Spleen (tissue), 11 donors: ENCODE measurements around the gene TNN. TPM values are rescaled to one million over a fixed set of nuclear protein-coding genes. Genes with fewer than 3 reads are reported as not detected.
"Not testable (repeated sequence)": the region's sequence is repeated elsewhere in the genome, so short reads cannot be mapped to it uniquely, and the experiment has no call there.

Experiments used
- DNase-seq: peaks from one replicate; pipeline ENCODE4 v3.0.0-alpha.2; 2020
- H3K27ac ChIP-seq, 8 donors: fragments of 200-600 bp; sonication (generic) in 7 of 8; 1 replicate in 4 of 8; 2 replicates in 4 of 8; pipeline versions ENCODE4 v1.5.0 to v1.8.0; 2016 to 2021; ENCODE audit warnings: inconsistent platforms in 4 of 8, mild to moderate bottlenecking in 4 of 8, moderate library complexity in 1 of 8
- H3K27me3 ChIP-seq, 7 donors: fragments of 200-600 bp; sonication (generic) in 6 of 7; replicated peaks in 1 of 7; 1 replicate in 4 of 7; 2 replicates in 3 of 7; pipeline versions ENCODE4 v1.5.0 to v1.8.0; 2016 to 2021; ENCODE audit warnings: inconsistent platforms in 3 of 7, mild to moderate bottlenecking in 1 of 7
- H3K36me3 ChIP-seq, 6 donors: fragments of 200-600 bp; sonication (generic) in 5 of 6; 1 replicate in 4 of 6; 2 replicates in 2 of 6; pipeline versions ENCODE4 v1.5.0 to v1.8.0; 2016 to 2021; ENCODE audit warnings: inconsistent platforms in 2 of 6
- H3K4me1 ChIP-seq, 6 donors: fragments of 200-600 bp; sonication (generic) in 5 of 6; 1 replicate in 3 of 6; 2 replicates in 3 of 6; pipeline versions ENCODE4 v1.5.0 to v1.8.0; 2016 to 2021; ENCODE audit warnings: inconsistent platforms in 3 of 6
- H3K4me3 ChIP-seq, 8 donors: fragments of 200-600 bp; sonication (generic) in 7 of 8; 1 replicate in 4 of 8; 2 replicates in 4 of 8; pipeline versions ENCODE4 v1.5.0 to v1.8.0; 2016 to 2021; ENCODE audit warnings: inconsistent platforms in 4 of 8, mild to moderate bottlenecking in 4 of 8, moderate library complexity in 2 of 8
- H3K9me3 ChIP-seq, 8 donors: fragments of 200-600 bp; sonication (generic) in 7 of 8; 1 replicate in 4 of 8; 2 replicates in 4 of 8; pipeline versions ENCODE4 v1.5.0 to v1.8.0; 2016 to 2021; ENCODE audit warnings: inconsistent platforms in 4 of 8
- POLR2A ChIP-seq, 3 donors: fragments of 450-650 bp; IDR thresholded peaks; one replicate each; pipeline ENCODE4 v1.5.1; 2017; ENCODE audit warnings: antibody characterized with exemption in 3 of 3, mild to moderate bottlenecking in 1 of 3
- POLR2AphosphoS5 ChIP-seq, 3 donors: sonication (generic); formaldehyde crosslinking; IDR thresholded peaks; one replicate each; pipeline ENCODE4 v1.5.1; 2017; ENCODE audit warnings: antibody characterized with exemption in 3 of 3
- WGBS, 5 donors: extraction: QIAGEN DNeasy Blood & Tissue Kit in 3 of 5; methylation state at CpG; one replicate each; pipeline versions ENCODE4 v1.1.5 to v1.1.7; 2013 to 2018; 5-methylcytosine and 5-hydroxymethylcytosine counted together
- intact Hi-C: fragments of 100-400 bp; cut with DNase I; formaldehyde crosslinking; loops from one replicate; pipeline ENCODE4 v1.15.0; 2023; ENCODE audit warnings: low total_unique reads
- polyA plus RNA-seq, 3 donors: library from polyadenylated mRNA; stranded (reverse); fragments of 200-250 nt; gene quantifications; one replicate each; pipeline ENCODE4 v1.2.1, GENCODE V29; 2013
- total RNA-seq, 7 donors: library from RNA; depleted of rRNA in 3 of 7; stranded (reverse); fragments of >200 nt in 3 of 7; fragmentation: NEBNext Ultra II Directional in 4 of 7; extraction: Animal tissue kit (Norgen Biotek cat#: 25700) in 4 of 7; gene quantifications; one replicate each; pipeline versions ENCODE4 v1.1.0 to v1.2.1, GENCODE V29; 2016 to 2021
- TF ChIP-seq, protein P1 (sequence below), 11 experiments: fragments of 200-600 bp in 7 of 11; fragments of 450-650 bp in 4 of 11; sonication (generic) in 4 of 11; IDR thresholded peaks in 8 of 11; conservative IDR thresholded peaks in 3 of 11; 1 replicate in 7 of 11; 2 replicates in 4 of 11; pipeline versions ENCODE4 v1.4.0 to v1.8.0; 2016 to 2021; ENCODE audit warnings: antibody characterized with exemption in 11 of 11, inconsistent platforms in 4 of 11, mild to moderate bottlenecking in 1 of 11
- donor health status: healthy with polysubstance abuse.
- donor health status: DM: no; HTN: no; CAD: no; lungs with moderate emphysema.
- donor health status: DM: no; HTN: no; CAD: no.
- donor health status: Bipolar disorder and iron deficiency.
- donor health status: healthy.
- donor health status: DM: no; HTN: no; CAD: no.
- donor health status: DM: yes; HTN: yes; CAD: no.

Gene TNN
- total and polyA plus RNA-seq, 10 donors, result 0.03 to 1.3 (median 0.37) TPM

DNA sequence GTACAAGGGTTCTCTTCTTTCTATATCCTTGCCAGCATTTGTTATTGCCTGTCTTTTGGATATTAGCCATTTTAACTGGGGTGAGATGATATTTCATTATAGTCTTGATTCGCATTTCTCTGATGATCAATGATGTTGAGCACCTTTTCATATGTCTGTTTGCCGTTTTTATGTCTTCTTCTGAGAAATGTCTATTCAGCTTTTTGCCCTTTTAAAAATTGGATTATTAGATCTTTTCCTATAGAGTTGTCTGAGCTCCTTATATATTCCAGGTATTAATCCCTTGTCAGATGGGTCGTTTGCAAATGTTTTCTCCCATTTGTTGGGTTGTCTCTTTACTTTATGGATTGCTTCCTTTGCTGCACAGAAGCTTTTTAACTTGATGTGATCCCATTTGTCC, 25.0 kb upstream of the TNN start:
- intact Hi-C loops, result no loop called here
- TF ChIP-seq, protein P1, sequence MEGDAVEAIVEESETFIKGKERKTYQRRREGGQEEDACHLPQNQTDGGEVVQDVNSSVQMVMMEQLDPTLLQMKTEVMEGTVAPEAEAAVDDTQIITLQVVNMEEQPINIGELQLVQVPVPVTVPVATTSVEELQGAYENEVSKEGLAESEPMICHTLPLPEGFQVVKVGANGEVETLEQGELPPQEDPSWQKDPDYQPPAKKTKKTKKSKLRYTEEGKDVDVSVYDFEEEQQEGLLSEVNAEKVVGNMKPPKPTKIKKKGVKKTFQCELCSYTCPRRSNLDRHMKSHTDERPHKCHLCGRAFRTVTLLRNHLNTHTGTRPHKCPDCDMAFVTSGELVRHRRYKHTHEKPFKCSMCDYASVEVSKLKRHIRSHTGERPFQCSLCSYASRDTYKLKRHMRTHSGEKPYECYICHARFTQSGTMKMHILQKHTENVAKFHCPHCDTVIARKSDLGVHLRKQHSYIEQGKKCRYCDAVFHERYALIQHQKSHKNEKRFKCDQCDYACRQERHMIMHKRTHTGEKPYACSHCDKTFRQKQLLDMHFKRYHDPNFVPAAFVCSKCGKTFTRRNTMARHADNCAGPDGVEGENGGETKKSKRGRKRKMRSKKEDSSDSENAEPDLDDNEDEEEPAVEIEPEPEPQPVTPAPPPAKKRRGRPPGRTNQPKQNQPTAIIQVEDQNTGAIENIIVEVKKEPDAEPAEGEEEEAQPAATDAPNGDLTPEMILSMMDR (IDR thresholded peaks at IDR 0.05 in 8 of 11, conservative IDR thresholded peaks at IDR 0.05 in 3 of 11), result no peak
- no peak for TF ChIP-seq POLR2A (IDR thresholded peaks at IDR 0.05)
- no peak for TF ChIP-seq POLR2AphosphoS5 (IDR thresholded peaks at IDR 0.05)
- H3K4me3 ChIP-seq, result no peak overlapping the region
- H3K36me3 ChIP-seq, result no peaks in the 10 kb centered on the region
- no peaks in the 10 kb centered on the region for H3K9me3 ChIP-seq
- H3K27me3 ChIP-seq, result peaks cover 0 to 7% (median 0%) of the 10 kb centered on the region in 7 donors
- 60 to 78% (median 70%) methylated on average over 3 of the region's 3 CpGs for WGBS, 5 donors
- H3K4me1 ChIP-seq, result no peaks in the 10 kb centered on the region
- DNase-seq, result no peak
- no peak overlapping the region for H3K27ac ChIP-seq

DNA sequence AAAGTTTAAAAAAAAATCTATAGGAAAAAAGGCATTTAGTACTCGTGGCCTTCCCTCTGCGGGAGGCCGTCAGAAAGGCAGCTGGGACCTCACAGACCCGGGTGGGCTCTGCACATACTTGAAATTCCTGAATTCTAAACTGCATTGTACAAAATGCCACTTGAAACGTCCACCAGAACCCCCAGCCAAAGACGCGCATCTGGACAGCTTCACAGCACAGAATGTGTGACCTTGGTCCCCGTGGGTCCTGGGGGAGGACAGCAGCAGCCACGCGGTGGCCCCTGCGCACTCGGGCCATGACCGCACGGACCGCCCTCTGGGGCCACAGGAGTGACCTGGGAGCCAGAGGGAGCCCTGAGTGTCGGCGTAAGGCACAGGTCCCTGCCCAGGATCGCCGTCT, 23.8 kb upstream of the TNN start:
- Histone ChIP-seq H3K4me3 (no peak overlapping the region), H3K36me3 (no peaks in the 10 kb centered on the region), H3K27me3 (peaks cover 0 to 7% (median 0%) of the 10 kb centered on the region in 7 donors), H3K9me3 (no peaks in the 10 kb centered on the region), H3K4me1 (no peaks in the 10 kb centered on the region), H3K27ac (peak overlapping the region in 3 of 8 donors; percentile 33 to 48 (median 34))
- WGBS, 5 donors, result 65 to 86% (median 77%) methylated on average over 18 to 19 of the region's 19 CpGs
- DNase-seq, result no peak
- TF ChIP-seq POLR2A (IDR thresholded peaks at IDR 0.05) (no peak), POLR2AphosphoS5 (IDR thresholded peaks at IDR 0.05) (peak in 1 of 3 donors; percentile 40)
- TF ChIP-seq, protein P1 (IDR thresholded peaks at IDR 0.05 in 8 of 11, conservative IDR thresholded peaks at IDR 0.05 in 3 of 11), result no peak
- intact Hi-C loops, result no loop called here

DNA sequence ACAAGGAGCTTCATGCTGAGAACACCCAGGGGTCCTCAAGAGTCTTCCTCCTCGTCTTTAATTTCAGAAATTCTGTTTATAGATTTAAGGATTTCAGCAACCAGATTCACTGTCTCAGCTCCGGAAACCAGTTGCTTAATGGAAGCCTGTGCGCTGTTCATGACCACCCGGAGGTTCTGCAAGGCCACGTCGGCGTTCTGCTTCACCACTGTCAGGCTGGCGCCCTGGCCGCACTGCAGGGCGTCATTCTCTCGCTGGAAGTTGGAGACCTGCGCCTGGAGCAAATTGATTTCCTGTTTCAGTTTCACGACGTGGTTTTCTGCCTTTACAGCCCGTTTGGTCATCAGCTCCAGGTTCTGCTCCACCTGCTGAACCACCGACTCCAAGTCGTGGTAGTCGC, 23.0 kb upstream of the TNN start:
- intact Hi-C loops, H3K36me3 ChIP-seq, H3K4me3 ChIP-seq, DNase-seq, H3K4me1 ChIP-seq, H3K9me3 ChIP-seq: not testable (repeated sequence)
- peak overlapping the region in 3 of 8 donors; percentile 33 to 48 (median 34) for H3K27ac ChIP-seq
- WGBS, 5 donors, result 81 to 88% (median 87%) methylated on average over 18 of the region's 18 CpGs
- peaks cover 0 to 12% (median 0%) of the 10 kb centered on the region in 7 donors for H3K27me3 ChIP-seq

DNA sequence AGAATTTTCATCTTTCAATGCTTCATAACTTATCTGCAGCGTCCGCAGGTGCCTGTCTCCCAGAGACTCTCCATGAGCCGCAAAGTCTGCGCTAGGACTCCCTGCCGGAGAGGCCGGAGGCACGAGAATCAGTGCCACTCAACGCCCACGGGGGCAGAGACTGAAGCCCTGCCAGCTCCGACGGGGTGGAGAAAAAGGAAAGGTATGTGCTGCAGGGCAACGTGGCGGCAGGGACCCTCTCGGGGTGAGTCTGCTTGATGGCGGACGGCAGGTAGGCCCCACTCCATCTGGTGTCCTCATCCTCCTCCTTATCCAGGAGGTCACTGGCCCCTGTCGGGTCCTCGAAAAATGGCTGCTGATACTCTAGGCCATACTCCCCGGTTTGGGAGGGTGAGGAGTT, 22.5 kb upstream of the TNN start:
- H3K27ac ChIP-seq, result no peak overlapping the region
- 92 to 96% (median 95%) methylated on average over 17 to 19 of the region's 19 CpGs for WGBS, 5 donors
- H3K4me3 ChIP-seq, result no peak overlapping the region

More for the DNA sequence above, 22.5 kb upstream of the TNN start:
- Histone ChIP-seq H3K9me3 (no peaks in the 10 kb centered on the region), H3K36me3 (no peaks in the 10 kb centered on the region), H3K4me1 (no peaks in the 10 kb centered on the region), H3K27me3 (peaks cover 0 to 14% (median 0%) of the 10 kb centered on the region in 7 donors)
- intact Hi-C loops, result no loop called here
- DNase-seq, result no peak
- TF ChIP-seq, protein P1 (IDR thresholded peaks at IDR 0.05 in 8 of 11, conservative IDR thresholded peaks at IDR 0.05 in 3 of 11), result no peak
- TF ChIP-seq POLR2A (IDR thresholded peaks at IDR 0.05) (no peak), POLR2AphosphoS5 (IDR thresholded peaks at IDR 0.05) (no peak)
